CD14-positive monocyte (primary cell): Measurements from ENCODE around the gene LRRK2. TPM values are rescaled to one million over a fixed set of nuclear protein-coding genes. Genes with fewer than 3 reads are reported as not detected.

Source experiments
- DNase-seq, 3 donors: peaks; one replicate each; pipeline ENCODE4 v3.0.0-alpha.2; 2011 to 2022
- H2AFZ ChIP-seq: 2 replicates; pipeline ENCODE4 v1.6.0; 2012; ENCODE audit warnings: mild to moderate bottlenecking, low read depth, low read length, inconsistent platforms; ENCODE audit not compliant: insufficient read depth, poor library complexity, severe bottlenecking
- H3K27ac ChIP-seq, 2 donors: 1 replicate in 1 of 2; 2 replicates in 1 of 2; pipeline ENCODE4 v1.5.1; 2012 to 2013; ENCODE audit warnings: low read length in 2 of 2, control low read depth in 1 of 2, inconsistent platforms in 1 of 2, low read depth in 1 of 2, mild to moderate bottlenecking in 1 of 2
- H3K27me3 ChIP-seq, 2 donors: one replicate each; pipeline versions ENCODE4 v1.6.0 to v1.6.1; 2011 to 2013; ENCODE audit warnings: low read length in 2 of 2; ENCODE audit not compliant: control insufficient read depth in 2 of 2, insufficient read depth in 2 of 2
- H3K36me3 ChIP-seq, 2 donors: replicated peaks in 1 of 2; 1 replicate in 1 of 2; 2 replicates in 1 of 2; pipeline versions ENCODE4 v1.5.1 to v1.6.1; 2012 to 2013; ENCODE audit warnings: low read length in 2 of 2, control low read depth in 1 of 2, inconsistent platforms in 1 of 2, mild to moderate bottlenecking in 1 of 2; ENCODE audit not compliant: insufficient read depth in 2 of 2, control insufficient read depth in 1 of 2
- H3K4me1 ChIP-seq, 2 donors: 1 replicate in 1 of 2; 2 replicates in 1 of 2; pipeline versions ENCODE4 v1.5.1 to v1.6.1; 2012 to 2013; ENCODE audit warnings: low read length in 2 of 2, control low read depth in 1 of 2, inconsistent platforms in 1 of 2, mild to moderate bottlenecking in 1 of 2, moderate library complexity in 1 of 2; ENCODE audit not compliant: insufficient read depth in 2 of 2, control insufficient read depth in 1 of 2
- H3K4me2 ChIP-seq: replicated peaks from 2 replicates; pipeline ENCODE3; 2012; ENCODE audit warnings: low read length, moderate library complexity, mild to moderate bottlenecking; ENCODE audit not compliant: poor library complexity, severe bottlenecking; ENCODE audit errors: extremely low read depth
- H3K4me3 ChIP-seq, 3 experiments: fragments of 200-600 bp in 1 of 3; sonication (generic) in 1 of 3; replicated peaks in 1 of 3; 1 replicate in 2 of 3; 2 replicates in 1 of 3; pipeline ENCODE4 v1.5.1; 2011 to 2013; ENCODE audit warnings: low read length in 3 of 3, mild to moderate bottlenecking in 3 of 3, control low read depth in 2 of 3, low read depth in 2 of 3, inconsistent platforms in 1 of 3, moderate library complexity in 1 of 3
- H3K79me2 ChIP-seq: 2 replicates; pipeline ENCODE4 v1.6.0; 2012; ENCODE audit warnings: mild to moderate bottlenecking, control low read depth, inconsistent platforms, low read length, moderate library complexity; ENCODE audit not compliant: insufficient read depth
- H3K9ac ChIP-seq: 2 replicates; pipeline ENCODE4 v1.6.0; 2017; ENCODE audit warnings: low read length, mild to moderate bottlenecking; ENCODE audit not compliant: insufficient read depth, poor library complexity, severe bottlenecking
- H3K9me3 ChIP-seq, 2 donors: replicated peaks in 1 of 2; 1 replicate in 1 of 2; 2 replicates in 1 of 2; pipeline versions ENCODE4 v1.5.1 to v1.6.1; 2012 to 2013; ENCODE audit warnings: low read length in 2 of 2, control low read depth in 1 of 2; ENCODE audit not compliant: control insufficient read depth in 1 of 2, insufficient read depth in 1 of 2
- H4K20me1 ChIP-seq: 2 replicates; pipeline ENCODE4 v1.6.0; 2012; ENCODE audit warnings: mild to moderate bottlenecking, low read length, control low read depth, moderate library complexity; ENCODE audit not compliant: insufficient read depth
- H3K27ac Mint-ChIP-seq, 7 donors: one replicate each; pipeline ENCODE4 v1.8.0; 2020; ENCODE audit warnings: mild to moderate bottlenecking in 7 of 7, mixed read lengths in 7 of 7, moderate library complexity in 6 of 7, inconsistent platforms in 2 of 7
- H3K27me3 Mint-ChIP-seq, 3 donors: one replicate each; pipeline ENCODE4 v1.8.0; 2021 to 2022; ENCODE audit warnings: low read depth in 3 of 3, mild to moderate bottlenecking in 3 of 3, mixed read lengths in 3 of 3, moderate library complexity in 3 of 3, inconsistent platforms in 1 of 3
- H3K36me3 Mint-ChIP-seq, 2 donors: one replicate each; pipeline ENCODE4 v1.8.0; 2020; ENCODE audit warnings: mixed read lengths in 2 of 2, inconsistent platforms in 1 of 2, mild to moderate bottlenecking in 1 of 2
- H3K4me1 Mint-ChIP-seq: one replicate; pipeline ENCODE4 v1.8.0; 2020; ENCODE audit warnings: mild to moderate bottlenecking, mixed read lengths
- H3K4me3 Mint-ChIP-seq, 2 donors: one replicate each; pipeline ENCODE4 v1.8.0; 2020; ENCODE audit warnings: mild to moderate bottlenecking in 2 of 2, mixed read lengths in 2 of 2, moderate library complexity in 1 of 2
- H3K9me3 Mint-ChIP-seq, 7 donors: one replicate each; pipeline ENCODE4 v1.8.0; 2020 to 2022; ENCODE audit warnings: mixed read lengths in 7 of 7, mild to moderate bottlenecking in 6 of 7, moderate library complexity in 6 of 7, inconsistent platforms in 2 of 7
- WGBS: methylation state at CpG from one replicate; pipeline ENCODE4 v1.1.5; 2013; ENCODE audit warnings: missing lambda C conversion rate; ENCODE audit not compliant: insufficient coverage; 5-methylcytosine and 5-hydroxymethylcytosine counted together
- intact Hi-C, 2 donors: fragments of 100-400 bp; cut with micrococcal nuclease; formaldehyde crosslinking; loops; one replicate each; pipeline versions ENCODE4 v1.15.0 to v1.15.1; 2023
- polyA plus RNA-seq, 3 donors: library from polyadenylated mRNA; depleted of rRNA in 1 of 3; unstranded in 2 of 3; stranded (reverse) in 1 of 3; fragments of 300-500 nt in 2 of 3; fragments of >200 nt in 1 of 3; fragmentation: Illumina TruSeq in 2 of 3; gene quantifications; 1 replicate in 2 of 3; 2 replicates in 1 of 3; pipeline ENCODE4 v1.2.3, GENCODE V29; 2012 to 2021
- TF ChIP-seq, protein P1 (sequence below): fragments of 200-600 bp; IDR thresholded peaks from one replicate; pipeline ENCODE4 v1.8.0; 2022; ENCODE audit warnings: antibody characterized with exemption, mild to moderate bottlenecking

LRRK2 gene
- polyA plus RNA-seq, 3 donors: 47.7 to 67.2 (median 47.9) TPM

DNA sequence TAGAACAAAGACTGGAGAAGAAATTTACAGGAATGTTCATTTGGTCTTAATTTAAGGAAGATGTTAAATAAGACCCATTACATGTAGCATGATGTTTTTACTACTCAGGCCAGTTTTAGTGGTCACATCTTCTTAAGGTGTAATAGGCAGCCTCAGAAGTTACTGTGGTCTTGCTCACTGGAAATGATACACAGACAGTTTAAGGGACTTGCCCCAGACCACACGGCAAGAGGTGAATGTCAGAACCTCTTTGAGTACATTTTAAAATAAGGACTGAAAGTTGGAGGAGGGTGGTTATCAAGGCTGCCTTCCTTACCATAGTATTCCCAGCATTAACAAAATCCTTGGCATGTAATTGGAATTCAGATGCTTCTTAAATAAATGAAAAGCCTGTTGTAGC, 37.9 kb downstream of the LRRK2 start:
- H3K27me3 Mint-ChIP-seq: no peaks in the 10 kb centered on the region
- peaks cover 81 to 97% of the 10 kb centered on the region in 2 donors for H3K36me3 ChIP-seq
- H3K79me2 ChIP-seq: peaks cover 6% of the 10 kb centered on the region
- H3K4me1 Mint-ChIP-seq: peaks cover 9% of the 10 kb centered on the region
- H3K9me3 ChIP-seq: no peaks in the 10 kb centered on the region
- TF ChIP-seq, protein P1, sequence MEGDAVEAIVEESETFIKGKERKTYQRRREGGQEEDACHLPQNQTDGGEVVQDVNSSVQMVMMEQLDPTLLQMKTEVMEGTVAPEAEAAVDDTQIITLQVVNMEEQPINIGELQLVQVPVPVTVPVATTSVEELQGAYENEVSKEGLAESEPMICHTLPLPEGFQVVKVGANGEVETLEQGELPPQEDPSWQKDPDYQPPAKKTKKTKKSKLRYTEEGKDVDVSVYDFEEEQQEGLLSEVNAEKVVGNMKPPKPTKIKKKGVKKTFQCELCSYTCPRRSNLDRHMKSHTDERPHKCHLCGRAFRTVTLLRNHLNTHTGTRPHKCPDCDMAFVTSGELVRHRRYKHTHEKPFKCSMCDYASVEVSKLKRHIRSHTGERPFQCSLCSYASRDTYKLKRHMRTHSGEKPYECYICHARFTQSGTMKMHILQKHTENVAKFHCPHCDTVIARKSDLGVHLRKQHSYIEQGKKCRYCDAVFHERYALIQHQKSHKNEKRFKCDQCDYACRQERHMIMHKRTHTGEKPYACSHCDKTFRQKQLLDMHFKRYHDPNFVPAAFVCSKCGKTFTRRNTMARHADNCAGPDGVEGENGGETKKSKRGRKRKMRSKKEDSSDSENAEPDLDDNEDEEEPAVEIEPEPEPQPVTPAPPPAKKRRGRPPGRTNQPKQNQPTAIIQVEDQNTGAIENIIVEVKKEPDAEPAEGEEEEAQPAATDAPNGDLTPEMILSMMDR: no peak
- no peaks in the 10 kb centered on the region for H3K27me3 ChIP-seq
- peaks cover 76 to 87% of the 10 kb centered on the region in 2 donors for H3K36me3 Mint-ChIP-seq
- intact Hi-C loops: no loop called here
- H2AFZ ChIP-seq: no peak overlapping the region
- no peak overlapping the region for H3K4me3 Mint-ChIP-seq
- no CpG with 5 or more reads among the region's 1 CpG for WGBS
- peaks cover 0 to 5% (median 2%) of the 10 kb centered on the region in 7 donors for H3K9me3 Mint-ChIP-seq
- H3K9ac ChIP-seq: no peak overlapping the region
- no peak overlapping the region for H3K4me3 ChIP-seq
- no peak overlapping the region for H3K4me2 ChIP-seq
- peak overlapping the region in 1 of 7 donors; percentile 50 for H3K27ac Mint-ChIP-seq
- H3K27ac ChIP-seq: no peak overlapping the region
- no peak for DNase-seq
- peaks cover 3 to 11% of the 10 kb centered on the region in 2 donors for H3K4me1 ChIP-seq
- peaks cover 95% of the 10 kb centered on the region for H4K20me1 ChIP-seq

DNA sequence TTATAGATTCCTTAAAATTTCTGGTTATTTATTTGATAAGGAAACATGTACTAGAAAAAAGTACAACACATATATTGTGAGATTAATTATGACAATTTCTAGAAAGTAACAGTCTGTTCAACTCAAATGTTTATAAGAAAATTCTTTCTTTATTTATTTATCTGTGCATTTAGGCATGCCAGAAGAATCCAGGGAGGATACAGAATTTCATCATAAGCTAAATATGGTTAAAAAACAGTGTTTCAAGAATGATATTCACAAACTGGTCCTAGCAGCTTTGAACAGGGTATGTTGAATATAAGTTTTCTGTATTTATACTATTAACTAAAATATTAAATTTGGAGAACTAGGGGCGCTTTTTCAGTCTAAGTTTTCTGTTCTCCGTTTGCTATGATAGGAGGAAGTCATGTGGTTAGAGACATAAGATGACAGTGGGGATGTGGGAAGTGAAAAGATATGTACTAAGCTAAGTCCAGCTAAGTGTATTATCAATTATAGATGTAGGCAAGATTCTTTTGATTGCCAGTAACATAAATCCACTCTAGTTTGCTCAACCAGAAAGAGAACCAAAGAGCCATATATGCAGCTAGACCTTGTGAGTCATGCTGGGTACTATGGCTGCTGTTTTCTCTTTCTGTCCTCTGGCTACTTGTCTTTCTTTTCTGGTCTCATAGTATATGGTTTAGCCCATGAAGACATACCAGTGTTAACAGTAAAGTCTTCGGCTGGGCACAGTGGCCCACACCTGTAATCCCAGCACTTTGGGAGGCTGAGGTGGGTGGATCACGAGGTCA, 39.0 kb downstream of the LRRK2 start:
- Histone ChIP-seq H3K27me3 (no peaks in the 10 kb centered on the region), H3K4me2 (no peak overlapping the region), H3K9me3 (no peaks in the 10 kb centered on the region), H3K4me3 (no peak overlapping the region), H3K36me3 (peaks cover 79 to 97% of the 10 kb centered on the region in 2 donors), H4K20me1 (peaks cover 95% of the 10 kb centered on the region), H3K9ac (no peak overlapping the region), H3K79me2 (peaks cover 6% of the 10 kb centered on the region), H2AFZ (no peak overlapping the region), H3K27ac (no peak overlapping the region), H3K4me1 (peaks cover 3 to 11% of the 10 kb centered on the region in 2 donors)
- no CpG with 5 or more reads among the region's 4 CpGs for WGBS
- no peaks in the 10 kb centered on the region for H3K27me3 Mint-ChIP-seq
- H3K27ac Mint-ChIP-seq: peak overlapping the region in 4 of 7 donors; percentile 30 to 85 (median 48)
- peak in 2 of 3 donors; percentile 1 to 8 for DNase-seq
- intact Hi-C loops: no loop called here
- TF ChIP-seq, protein P1: no peak
- no peak overlapping the region for H3K4me3 Mint-ChIP-seq
- H3K36me3 Mint-ChIP-seq: peaks cover 77 to 87% of the 10 kb centered on the region in 2 donors
- H3K9me3 Mint-ChIP-seq: peaks cover 0 to 5% (median 2%) of the 10 kb centered on the region in 7 donors
- H3K4me1 Mint-ChIP-seq: peaks cover 9% of the 10 kb centered on the region
